ENCODE data around the gene CAB39L.

Gene CAB39L

DNA sequence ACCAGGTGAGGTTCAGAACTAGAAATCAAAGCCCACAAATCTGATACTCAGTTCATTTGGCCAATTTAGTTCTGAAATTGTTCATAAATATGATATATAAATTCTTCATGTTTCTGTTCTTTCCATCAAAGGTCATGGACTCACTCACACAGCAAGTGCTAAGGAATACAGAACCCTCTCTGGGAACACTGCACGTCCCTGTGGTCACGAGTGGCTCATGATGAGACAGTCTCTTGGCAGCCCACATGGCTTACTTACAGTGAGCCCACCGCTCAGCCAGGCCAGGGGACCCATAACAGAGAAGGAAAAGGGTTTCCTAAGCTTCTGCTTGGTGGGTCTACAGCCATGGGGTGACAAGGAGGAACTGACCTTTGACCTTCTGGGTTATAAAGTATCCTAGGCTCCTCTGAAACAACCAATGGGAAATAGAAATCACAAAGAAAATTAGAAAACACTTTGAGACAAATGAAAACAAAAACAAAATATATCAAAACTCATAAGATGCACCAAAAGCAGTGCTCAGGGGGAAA lies 128.8 kb downstream of the CAB39L start:
- Histone ChIP-seq H3K4me2 (no peak overlapping the region), H4K20me1 (ENCODE audit: insufficient read depth) (no peaks in the 10 kb centered on the region), H3K36me3 (ENCODE audit: insufficient read depth) (no peaks in the 10 kb centered on the region), H3K27ac (no peak overlapping the region), H3K4me1 (ENCODE audit: low read depth, poor library complexity, severe bottlenecking) (no peaks in the 10 kb centered on the region), H3K4me3 (IDR thresholded peaks at IDR 0.05; ENCODE audit: insufficient read depth, low read depth, low read length) (no peak overlapping the region), H3K79me2 (ENCODE audit: insufficient read depth, low read depth) (no peaks in the 10 kb centered on the region), H3K9ac (no peak overlapping the region), H3K27me3 (ENCODE audit: insufficient read depth, low read depth) (no peaks in the 10 kb centered on the region), H2AFZ (ENCODE audit: low read depth) (no peak overlapping the region)
- TF ChIP-seq CTCF (conservative IDR thresholded peaks at IDR 0.05; ENCODE audit: low read depth, low read length) = no peak

DNA sequence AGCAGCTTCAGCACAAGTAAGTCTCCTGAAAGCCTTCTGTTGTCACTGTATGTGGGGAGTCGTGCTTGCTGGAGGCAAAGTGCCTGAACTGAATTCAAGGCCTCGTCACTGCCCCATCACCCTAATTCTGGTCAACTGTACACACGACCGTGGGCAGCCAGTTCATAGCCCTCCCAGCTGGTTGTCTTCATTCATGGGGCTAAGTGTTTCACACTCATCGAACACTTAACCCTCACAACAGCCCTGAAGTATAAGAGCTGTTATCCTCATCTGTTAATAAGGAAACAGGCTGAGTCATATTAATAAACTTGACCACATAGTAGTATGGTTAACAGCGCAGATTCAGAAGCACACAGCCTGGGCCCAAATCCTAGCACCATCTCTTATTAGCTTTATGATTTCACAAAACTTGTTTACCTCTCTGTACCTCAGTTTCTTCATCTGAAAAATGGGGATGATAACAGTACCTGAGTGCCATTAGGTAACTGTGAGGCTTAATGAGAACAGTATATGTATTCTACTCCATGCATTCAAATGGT lies 129.5 kb downstream of the CAB39L start:
- H3K4me1 ChIP-seq (ENCODE audit: low read depth, poor library complexity, severe bottlenecking) = no peaks in the 10 kb centered on the region
- no peak overlapping the region for H3K9ac ChIP-seq
- no peak overlapping the region for H3K27ac ChIP-seq
- H4K20me1 ChIP-seq (ENCODE audit: insufficient read depth) = no peaks in the 10 kb centered on the region
- no peak for TF ChIP-seq CTCF (conservative IDR thresholded peaks at IDR 0.05; ENCODE audit: low read depth, low read length)
- no peak overlapping the region for H2AFZ ChIP-seq (ENCODE audit: low read depth)
- H3K4me2 ChIP-seq = no peak overlapping the region
- no peaks in the 10 kb centered on the region for H3K79me2 ChIP-seq (ENCODE audit: insufficient read depth, low read depth)
- no peak overlapping the region for H3K4me3 ChIP-seq (IDR thresholded peaks at IDR 0.05; ENCODE audit: insufficient read depth, low read depth, low read length)
- H3K27me3 ChIP-seq (ENCODE audit: insufficient read depth, low read depth) = no peaks in the 10 kb centered on the region
- no peaks in the 10 kb centered on the region for H3K36me3 ChIP-seq (ENCODE audit: insufficient read depth)

- no peak overlapping the region for H2AFZ ChIP-seq (ENCODE audit: low read depth)
- H3K4me2 ChIP-seq = no peak overlapping the region
- H3K27ac ChIP-seq = no peak overlapping the region
- H4K20me1 ChIP-seq (ENCODE audit: insufficient read depth) = no peaks in the 10 kb centered on the region
- no peaks in the 10 kb centered on the region for H3K27me3 ChIP-seq (ENCODE audit: insufficient read depth, low read depth)
- no peaks in the 10 kb centered on the region for H3K79me2 ChIP-seq (ENCODE audit: insufficient read depth, low read depth)
- H3K9ac ChIP-seq = no peak overlapping the region
- H3K4me1 ChIP-seq (ENCODE audit: low read depth, poor library complexity, severe bottlenecking) = no peaks in the 10 kb centered on the region
- TF ChIP-seq CTCF (conservative IDR thresholded peaks at IDR 0.05; ENCODE audit: low read depth, low read length) = no peak
- H3K4me3 ChIP-seq (IDR thresholded peaks at IDR 0.05; ENCODE audit: insufficient read depth, low read depth, low read length) = no peak overlapping the region
- H3K36me3 ChIP-seq (ENCODE audit: insufficient read depth) = no peaks in the 10 kb centered on the region
These were observed 132.0 kb downstream of the CAB39L start for GRCh38 chr13:49311816-49312215.

DNA sequence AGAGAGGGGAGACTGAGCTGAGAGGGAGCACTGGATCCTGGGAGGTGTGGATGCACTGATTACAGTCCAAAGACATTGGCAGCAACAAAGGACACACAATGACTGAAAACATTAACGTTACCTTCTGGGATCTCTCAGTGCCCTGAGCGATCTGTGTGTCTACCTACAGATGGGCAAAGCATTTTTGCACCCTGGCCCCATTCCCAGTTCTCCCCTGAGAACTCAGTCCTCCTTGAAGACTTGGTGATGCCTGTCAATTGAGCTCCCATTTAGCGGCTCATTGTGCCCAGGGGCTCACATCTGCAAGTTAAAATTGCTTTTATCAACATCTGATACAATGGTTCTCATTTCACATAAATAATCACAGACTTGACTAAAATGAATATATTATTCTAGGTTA lies 133.6 kb downstream of the CAB39L start:
- Histone ChIP-seq H3K36me3 (ENCODE audit: insufficient read depth) (no peaks in the 10 kb centered on the region), H3K4me3 (IDR thresholded peaks at IDR 0.05; ENCODE audit: insufficient read depth, low read depth, low read length) (no peak overlapping the region), H3K27ac (no peak overlapping the region), H4K20me1 (ENCODE audit: insufficient read depth) (no peaks in the 10 kb centered on the region), H3K4me2 (no peak overlapping the region), H3K4me1 (ENCODE audit: low read depth, poor library complexity, severe bottlenecking) (no peaks in the 10 kb centered on the region), H3K9ac (no peak overlapping the region), H3K79me2 (ENCODE audit: insufficient read depth, low read depth) (no peaks in the 10 kb centered on the region), H2AFZ (ENCODE audit: low read depth) (no peak overlapping the region), H3K27me3 (ENCODE audit: insufficient read depth, low read depth) (no peaks in the 10 kb centered on the region)
- no peak for TF ChIP-seq CTCF (conservative IDR thresholded peaks at IDR 0.05; ENCODE audit: low read depth, low read length)

Measured in KMS-11 (cell line).